ENCODE data around the gene HMX1.

The HMX1 gene

GRCh38 chr4:8819473-8820177 lies 52.0 kb downstream of the HMX1 start:
- no peak for DNase-seq (ENCODE audit: low read depth)

- no peak for DNase-seq (ENCODE audit: low read depth)
Measured at GRCh38 chr4:8819019-8819418, 52.6 kb downstream of the HMX1 start.

- DNase-seq (ENCODE audit: low read depth), result no peak
Measured at GRCh38 chr4:8818063-8818881, 53.4 kb downstream of the HMX1 start.

- no peak for DNase-seq (ENCODE audit: low read depth)
Measured at GRCh38 chr4:8817813-8818062, 53.9 kb downstream of the HMX1 start.

- DNase-seq (ENCODE audit: low read depth), result no peak
Measured at GRCh38 chr4:8817096-8817812, 54.4 kb downstream of the HMX1 start.
